ENCODE data around the gene CLECL1.
A peak's percentile ranks its signal among the peaks of the same experiment; 100 is the strongest.
"Not testable (repeated sequence)": the region's sequence is repeated elsewhere in the genome, so short reads cannot be mapped to it uniquely, and the experiment has no call there.

The CLECL1 gene

GRCh38 chr12:9694241-9694640 is 38.7 kb downstream of the CLECL1 start:
- DNase-seq = no peak

GRCh38 chr12:9692909-9693308 is 40.0 kb downstream of the CLECL1 start:
- no peak for DNase-seq

GRCh38 chr12:9687228-9687627 is 45.7 kb downstream of the CLECL1 start:
- DNase-seq = no peak

GRCh38 chr12:9685915-9686314 is 47.0 kb downstream of the CLECL1 start:
- DNase-seq = no peak

- DNase-seq = not testable (repeated sequence)
These were observed 47.5 kb downstream of the CLECL1 start for GRCh38 chr12:9685366-9685765.

- DNase-seq = not testable (repeated sequence)
These were observed 49.9 kb downstream of the CLECL1 start for GRCh38 chr12:9682949-9683348.

GRCh38 chr12:9682508-9682907 is 50.4 kb downstream of the CLECL1 start:
- not testable (repeated sequence) for DNase-seq

- peak; percentile 24 for DNase-seq
These were observed 58.7 kb downstream of the CLECL1 start for GRCh38 chr12:9674226-9674590.

GRCh38 chr12:9673404-9674225 is 59.3 kb downstream of the CLECL1 start:
- DNase-seq = peak; percentile 46
